MM.1S (cell line): ENCODE data around the gene GP1BA.

ENCODE experiments used
- DNase-seq: peaks from one replicate; pipeline ENCODE4 v3.0.0-alpha.2; 2015
- H2AFZ ChIP-seq: fragments of 300-600 bp; sonication (generic); 2 replicates; pipeline ENCODE4 v1.6.0; 2016; ENCODE audit warnings: antibody characterized with exemption, low read length
- H3F3A ChIP-seq: fragments of 300-600 bp; sonication (generic); 2 replicates; pipeline ENCODE4 v1.6.1; 2016; ENCODE audit warnings: mild to moderate bottlenecking, antibody characterized with exemption, low read length, moderate library complexity, mixed read lengths; ENCODE audit not compliant: insufficient read depth
- H3K27ac ChIP-seq: fragments of 300-600 bp; sonication (generic); 2 replicates; pipeline ENCODE4 v1.5.1; 2016; ENCODE audit warnings: mild to moderate bottlenecking, low read length
- H3K27me3 ChIP-seq: fragments of 300-600 bp; sonication (generic); replicated peaks from 2 replicates; pipeline ENCODE4 v1.6.0; 2016; ENCODE audit warnings: low read length; ENCODE audit not compliant: insufficient read depth
- H3K36me3 ChIP-seq: fragments of 300-600 bp; sonication (generic); replicated peaks from 2 replicates; pipeline ENCODE4 v1.6.1; 2016; ENCODE audit warnings: mild to moderate bottlenecking, low read length, mixed read lengths; ENCODE audit not compliant: insufficient read depth
- H3K4me1 ChIP-seq: fragments of 300-600 bp; sonication (generic); 2 replicates; pipeline ENCODE4 v1.6.1; 2016; ENCODE audit warnings: low read length, mixed read lengths
- H3K4me2 ChIP-seq: fragments of 300-600 bp; sonication (generic); 2 replicates; pipeline ENCODE4 v1.6.0; 2016; ENCODE audit warnings: low read depth, low read length
- H3K4me3 ChIP-seq: fragments of 300-600 bp; sonication (generic); 2 replicates; pipeline ENCODE4 v1.5.1; 2016; ENCODE audit warnings: low read length, mixed read lengths
- H3K79me2 ChIP-seq: fragments of 300-600 bp; sonication (generic); 2 replicates; pipeline ENCODE4 v1.6.1; 2016; ENCODE audit warnings: mixed run types, low read length, mixed read lengths
- H3K9ac ChIP-seq: fragments of 300-600 bp; sonication (generic); 2 replicates; pipeline ENCODE4 v1.6.1; 2016; ENCODE audit warnings: low read length, mixed read lengths
- H3K9me2 ChIP-seq: fragments of 300-600 bp; sonication (generic); replicated peaks from 2 replicates; pipeline ENCODE4 v1.6.1; 2016; ENCODE audit warnings: mild to moderate bottlenecking, low read length, mixed read lengths; ENCODE audit not compliant: insufficient read depth
- H3K9me3 ChIP-seq: fragments of 300-600 bp; sonication (generic); replicated peaks from 2 replicates; pipeline ENCODE4 v1.6.1; 2016; ENCODE audit warnings: mild to moderate bottlenecking, low read length, mixed read lengths; ENCODE audit not compliant: insufficient read depth
- H4K20me1 ChIP-seq: fragments of 300-600 bp; sonication (generic); 2 replicates; pipeline ENCODE4 v1.6.1; 2016; ENCODE audit warnings: mild to moderate bottlenecking, low read length, moderate library complexity, mixed read lengths; ENCODE audit not compliant: insufficient read depth
- CTCF ChIP-seq: fragments of 300-600 bp; sonication (generic); IDR thresholded peaks from 2 replicates; pipeline ENCODE4 v1.5.1; 2016; ENCODE audit warnings: antibody characterized with exemption, low read length, mixed read lengths
- EZH2 ChIP-seq: fragments of 300-600 bp; sonication (generic); optimal IDR thresholded peaks from 2 replicates; pipeline ENCODE3; 2017; ENCODE audit warnings: low read depth, mild to moderate bottlenecking, antibody characterized with exemption, low read length, mixed read lengths
- EZH2phosphoT487 ChIP-seq: fragments of 300-600 bp; sonication (generic); IDR thresholded peaks from 2 replicates; pipeline ENCODE4 v1.6.1; 2018; ENCODE audit warnings: antibody characterized with exemption, low read length

GP1BA gene

DNA sequence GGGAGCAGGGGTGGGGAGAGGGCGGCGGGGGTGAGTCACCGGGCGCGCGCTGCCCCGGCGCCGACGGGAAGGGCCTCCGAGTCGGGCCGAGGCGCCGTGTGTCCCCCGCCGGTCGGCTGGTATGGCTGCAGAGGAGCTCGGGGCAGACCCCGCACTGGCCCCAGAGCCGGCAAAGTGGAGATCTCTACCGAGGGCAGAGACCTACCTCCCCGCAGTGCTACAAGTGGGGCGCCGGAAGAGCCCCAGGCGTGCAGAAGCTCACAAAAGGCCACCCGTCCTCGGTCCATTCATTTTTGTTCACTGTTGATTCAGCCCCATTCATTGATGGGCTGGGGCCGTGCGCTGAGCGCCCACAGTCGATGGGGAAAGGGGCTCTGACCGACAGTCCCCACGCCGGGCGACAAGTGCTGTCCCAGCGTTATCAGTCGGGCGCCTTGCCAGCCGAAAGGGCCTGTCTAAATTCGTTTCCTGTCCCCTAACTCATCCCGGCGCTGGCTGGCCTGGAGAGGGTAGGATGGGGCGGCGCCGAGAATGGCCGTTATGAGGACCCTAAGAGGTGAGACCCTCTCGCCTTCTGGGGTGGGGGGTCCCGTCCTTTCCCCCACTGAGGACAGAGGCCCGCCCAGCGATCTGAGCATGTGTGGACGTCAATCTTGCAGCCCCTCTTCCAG, 18.1 kb downstream of the GP1BA start:
- H3K4me2 ChIP-seq: peak overlapping the region; percentile 97
- peak overlapping the region; percentile 100 for H3K27ac ChIP-seq
- peak; percentile 52 for DNase-seq
- no peak for TF ChIP-seq CTCF
- TF ChIP-seq EZH2: no peak
- TF ChIP-seq EZH2phosphoT487: no peak
- no peaks in the 10 kb centered on the region for H3K9me3 ChIP-seq
- peak overlapping the region; percentile 83 for H2AFZ ChIP-seq
- peaks cover 18% of the 10 kb centered on the region for H4K20me1 ChIP-seq
- H3K36me3 ChIP-seq: no peaks in the 10 kb centered on the region
- peaks cover 27% of the 10 kb centered on the region for H3K4me1 ChIP-seq
- no peaks in the 10 kb centered on the region for H3K27me3 ChIP-seq
- peak overlapping the region; percentile 81 for H3K4me3 ChIP-seq
- H3K9me2 ChIP-seq: no peaks in the 10 kb centered on the region
- H3K79me2 ChIP-seq: peaks cover 37% of the 10 kb centered on the region
- H3K9ac ChIP-seq: peak overlapping the region; percentile 99
- H3F3A ChIP-seq: peaks cover 45% of the 10 kb centered on the region

DNA sequence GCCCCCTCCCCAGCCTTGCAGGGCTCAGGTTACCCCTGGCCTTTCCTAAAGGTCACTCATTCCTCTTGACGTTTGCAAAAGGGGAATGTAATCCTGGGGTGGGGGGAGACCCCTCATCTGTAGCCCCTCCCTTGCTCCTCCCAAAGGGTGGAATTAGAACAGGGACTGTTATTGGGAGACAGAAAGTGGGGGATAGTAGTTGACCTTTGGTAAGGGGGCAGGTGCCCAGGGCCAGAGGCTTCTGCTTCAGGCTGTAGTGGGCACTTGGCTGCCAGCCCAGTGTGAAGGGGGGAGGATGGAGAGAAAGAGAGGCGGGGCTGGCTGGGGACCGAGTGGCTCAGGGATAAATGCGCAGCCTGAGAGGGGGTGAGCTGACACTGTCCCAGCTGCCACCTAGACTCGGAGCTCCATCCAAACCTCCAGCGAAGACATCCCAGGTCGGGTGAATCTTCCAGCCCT, 18.7 kb downstream of the GP1BA start, which contains the start of gene ENO3:
Gene ENO3, plus strand, starts transcription at position 374 of the 459 bp plus-strand sequence. CDS start 711 bp downstream, outside the sequence.
- Histone ChIP-seq H3K4me2 (peak within 1 kb of the TSS; percentile 97), H3K4me1 (peaks cover 21% of the 10 kb centered on the region), H3K79me2 (peaks cover 31% of the 10 kb centered on the region), H3F3A (peaks cover 39% of the 10 kb centered on the region), H4K20me1 (peaks cover 12% of the 10 kb centered on the region), H3K9me2 (no peaks in the 10 kb centered on the region), H2AFZ (peak within 1 kb of the TSS; percentile 83), H3K27me3 (no peaks in the 10 kb centered on the region), H3K36me3 (no peaks in the 10 kb centered on the region), H3K4me3 (peak within 1 kb of the TSS; percentile 81), H3K27ac (peak within 1 kb of the TSS; percentile 100), H3K9me3 (no peaks in the 10 kb centered on the region), H3K9ac (peak within 1 kb of the TSS; percentile 99)
- no peak for DNase-seq
- TF ChIP-seq CTCF (no peak), EZH2 (no peak), EZH2phosphoT487 (no peak)

GRCh38 chr17:4951486-4951885, 19.4 kb downstream of the GP1BA start:
- H3F3A ChIP-seq: peaks cover 33% of the 10 kb centered on the region
- no peak overlapping the region for H2AFZ ChIP-seq
- H3K9me2 ChIP-seq: no peaks in the 10 kb centered on the region
- H3K4me2 ChIP-seq: peak overlapping the region; percentile 97; the same call in 1 of the 2 replicates
- TF ChIP-seq EZH2 (no peak), CTCF (no peak), EZH2phosphoT487 (no peak)
- H3K9ac ChIP-seq: no peak overlapping the region
- H3K4me3 ChIP-seq: no peak overlapping the region
- no peak overlapping the region for H3K27ac ChIP-seq
- H3K9me3 ChIP-seq: no peaks in the 10 kb centered on the region
- H3K27me3 ChIP-seq: no peaks in the 10 kb centered on the region
- peaks cover 24% of the 10 kb centered on the region for H3K79me2 ChIP-seq
- no peak for DNase-seq
- H3K36me3 ChIP-seq: no peaks in the 10 kb centered on the region
- peaks cover 7% of the 10 kb centered on the region for H4K20me1 ChIP-seq
- H3K4me1 ChIP-seq: peaks cover 15% of the 10 kb centered on the region; the same call in 1 of the 2 replicates
